ENCODE results near the gene NPAS2.

NPAS2 gene

DNA sequence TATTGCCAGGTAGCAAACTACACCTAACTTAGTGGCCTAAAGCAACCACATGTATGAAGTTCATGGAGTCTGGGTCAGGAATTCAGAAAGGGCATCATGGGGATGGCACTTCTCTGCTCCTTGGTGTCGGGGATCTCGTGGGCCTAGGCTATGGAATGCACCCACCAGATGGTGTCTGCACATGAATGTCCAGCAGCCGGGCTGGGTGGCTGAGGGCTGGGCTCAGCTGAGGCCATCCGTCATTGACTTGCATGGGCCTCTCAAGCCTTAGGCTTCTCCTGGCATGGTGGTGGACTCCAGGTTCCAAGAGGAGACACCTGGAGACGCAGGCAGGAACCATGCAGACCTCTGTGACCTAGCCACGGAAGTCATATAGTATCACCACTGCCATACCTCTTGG lies 156.1 kb downstream of the NPAS2 start:
- no peak for DNase-seq

DNA sequence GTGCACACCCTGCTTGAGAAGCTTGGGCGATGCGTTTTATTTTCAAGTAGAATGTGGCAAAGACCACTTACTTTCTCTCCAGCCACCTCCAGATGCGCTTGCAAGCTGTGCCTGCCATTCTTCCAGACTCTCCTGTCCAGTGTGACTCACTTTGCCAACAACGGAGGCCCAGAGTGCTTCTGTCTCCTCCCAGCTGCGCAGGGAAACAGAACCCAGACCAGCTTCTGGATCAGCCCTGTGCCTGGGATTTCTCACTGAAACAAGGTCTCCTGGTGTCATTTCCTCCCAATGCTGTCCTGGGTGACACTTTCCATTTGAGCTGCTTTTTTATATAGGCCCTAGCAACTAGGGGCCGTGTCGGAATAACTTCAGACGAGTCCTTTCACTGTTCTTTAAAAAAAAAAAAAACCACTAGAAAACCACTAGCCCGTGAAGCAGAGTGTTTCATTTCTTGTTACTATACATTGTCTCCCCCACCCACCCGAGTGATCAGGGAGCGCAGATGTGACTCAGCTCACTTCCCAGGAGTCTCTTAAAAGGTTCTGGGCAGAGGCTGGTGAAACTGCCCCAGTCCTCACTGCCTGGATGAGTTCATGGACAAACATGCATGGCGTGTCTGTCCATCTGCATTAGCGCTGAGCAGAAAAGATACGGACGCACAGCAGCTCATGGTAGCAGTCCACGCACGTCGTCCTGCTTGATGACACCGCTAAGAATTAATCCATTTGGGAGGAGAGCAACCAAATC lies 156.9 kb downstream of the NPAS2 start:
- no peak for DNase-seq

DNA sequence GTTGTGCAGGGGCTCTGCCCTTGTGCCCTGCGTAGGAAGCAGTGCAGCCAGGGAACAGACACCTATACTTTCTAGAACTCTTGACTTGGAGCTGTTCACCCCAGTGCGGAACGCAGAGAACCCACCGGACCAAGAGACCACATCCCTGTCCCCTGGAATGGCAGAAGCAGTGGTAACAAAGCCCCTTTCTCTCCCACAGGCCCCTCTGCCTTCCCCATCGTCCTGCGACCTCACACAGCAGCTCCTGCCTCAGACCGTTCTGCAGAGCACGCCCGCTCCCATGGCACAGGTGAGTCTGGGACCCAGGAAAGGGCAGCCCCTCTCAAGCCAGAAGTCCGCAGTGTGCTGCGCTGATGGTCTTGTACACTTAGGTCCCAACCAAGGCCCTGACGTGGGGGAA lies 157.6 kb downstream of the NPAS2 start:
- no peak for DNase-seq

DNA sequence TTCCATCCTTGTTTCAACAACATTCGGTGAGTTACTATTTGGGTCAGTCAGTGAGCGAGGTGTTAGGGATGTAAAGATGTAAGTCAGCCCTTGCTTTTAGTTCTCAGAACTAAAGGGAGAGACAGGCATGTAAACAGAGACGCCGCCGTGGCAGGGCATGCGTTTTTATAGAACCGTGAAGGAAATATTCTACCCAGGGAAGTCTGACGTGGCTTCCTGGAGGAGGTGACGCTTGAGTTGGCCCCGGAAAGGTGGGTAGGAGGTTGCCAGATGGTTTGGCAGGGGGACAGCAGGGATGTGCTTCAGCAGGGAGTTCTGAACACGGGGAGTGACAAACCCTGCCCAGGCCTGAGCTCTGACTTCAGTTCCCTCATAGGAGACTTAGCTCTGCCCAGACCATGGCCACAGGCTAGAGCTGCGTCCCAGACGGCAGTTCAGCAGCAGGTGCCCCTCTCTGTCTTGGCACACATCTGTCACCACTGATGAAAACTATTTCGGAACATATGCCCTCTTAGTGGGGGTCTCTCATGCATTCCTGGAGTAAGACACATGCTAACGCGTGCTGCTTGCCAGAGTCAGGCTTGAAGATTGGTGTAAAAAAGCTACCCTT lies 158.7 kb downstream of the NPAS2 start:
- DNase-seq, result peak in 1 of 2 experiments; percentile 6

DNA sequence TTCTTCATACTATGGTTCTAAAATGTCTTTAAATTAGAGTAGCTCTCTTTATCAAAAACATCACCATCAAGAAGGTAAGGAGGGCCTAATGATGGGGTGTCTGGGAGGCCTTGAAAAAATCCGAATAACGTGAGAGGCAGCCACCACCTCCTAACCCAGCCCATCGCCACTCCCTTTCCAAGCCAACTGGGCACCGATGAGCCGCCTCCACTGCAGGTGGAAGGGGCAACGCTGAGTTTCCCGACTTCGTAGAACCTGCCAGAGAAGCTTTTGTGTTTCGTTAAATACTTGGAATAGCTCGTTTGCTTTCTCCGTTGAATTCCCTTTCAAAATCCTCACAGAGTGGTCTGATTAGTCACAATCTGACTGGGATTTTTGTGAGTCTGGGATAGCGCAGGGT lies 160.1 kb downstream of the NPAS2 start:
- DNase-seq, result no peak

DNA sequence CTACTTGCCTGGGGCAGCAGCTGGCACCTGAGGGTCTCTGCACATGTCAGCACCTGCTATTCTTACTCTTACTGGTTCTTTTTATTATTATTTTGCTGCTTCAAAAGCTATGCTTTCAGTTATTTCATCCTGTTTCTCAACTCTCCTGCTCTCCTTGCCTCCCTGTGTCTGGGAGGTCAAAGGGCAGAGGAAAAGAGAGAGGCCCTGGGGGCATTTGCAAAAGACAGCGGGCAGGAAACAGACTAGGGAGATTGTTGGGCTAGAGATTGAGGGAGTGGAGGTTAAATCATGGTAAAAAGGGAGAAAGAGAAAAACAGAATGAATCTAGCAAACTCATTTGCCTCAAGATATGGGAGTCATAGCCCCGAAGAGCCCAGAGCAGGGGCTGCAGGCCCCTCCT lies 161.1 kb downstream of the NPAS2 start:
- DNase-seq, result no peak

DNA sequence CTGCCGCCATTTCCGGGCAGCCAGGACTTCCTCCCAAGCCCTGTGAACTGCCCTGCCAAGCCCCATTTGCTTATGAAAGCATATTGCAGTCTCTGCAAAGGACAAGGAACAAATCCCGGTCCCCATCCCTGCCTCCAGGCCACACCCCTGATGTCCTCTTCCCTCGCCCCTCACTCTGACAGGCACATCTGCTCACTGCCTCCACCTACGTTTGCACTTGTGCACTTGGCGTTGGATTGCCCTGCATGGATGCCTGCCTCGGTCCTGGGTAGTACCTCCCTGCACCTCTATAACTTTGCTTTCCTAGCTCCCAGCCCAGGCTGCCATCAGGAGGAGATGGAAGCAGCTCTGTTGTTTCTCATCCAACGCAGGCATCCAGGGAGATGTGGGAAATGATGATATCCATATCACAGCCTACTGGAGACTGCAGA lies 162.5 kb downstream of the NPAS2 start:
- no peak for DNase-seq

DNA sequence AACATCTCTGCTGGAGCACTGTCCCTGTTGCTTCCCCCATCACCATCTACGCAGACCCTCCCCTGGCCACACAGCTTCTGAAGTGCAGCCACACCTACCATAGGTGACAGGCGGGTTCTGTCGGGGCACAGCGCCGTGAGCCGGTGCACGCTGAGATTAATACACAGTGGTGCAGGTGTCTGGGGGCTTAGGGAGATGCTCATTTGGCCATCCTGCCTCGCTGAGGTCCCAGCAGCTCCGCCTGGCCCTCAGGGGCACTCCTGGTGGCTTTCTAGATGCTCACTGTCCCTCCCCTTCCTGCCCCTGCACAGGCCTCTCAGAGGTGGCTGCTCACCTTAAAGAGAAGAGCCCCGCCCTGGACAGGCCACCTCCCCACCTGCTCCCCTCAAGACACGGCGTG lies 163.3 kb downstream of the NPAS2 start:
- no peak for DNase-seq

DNA sequence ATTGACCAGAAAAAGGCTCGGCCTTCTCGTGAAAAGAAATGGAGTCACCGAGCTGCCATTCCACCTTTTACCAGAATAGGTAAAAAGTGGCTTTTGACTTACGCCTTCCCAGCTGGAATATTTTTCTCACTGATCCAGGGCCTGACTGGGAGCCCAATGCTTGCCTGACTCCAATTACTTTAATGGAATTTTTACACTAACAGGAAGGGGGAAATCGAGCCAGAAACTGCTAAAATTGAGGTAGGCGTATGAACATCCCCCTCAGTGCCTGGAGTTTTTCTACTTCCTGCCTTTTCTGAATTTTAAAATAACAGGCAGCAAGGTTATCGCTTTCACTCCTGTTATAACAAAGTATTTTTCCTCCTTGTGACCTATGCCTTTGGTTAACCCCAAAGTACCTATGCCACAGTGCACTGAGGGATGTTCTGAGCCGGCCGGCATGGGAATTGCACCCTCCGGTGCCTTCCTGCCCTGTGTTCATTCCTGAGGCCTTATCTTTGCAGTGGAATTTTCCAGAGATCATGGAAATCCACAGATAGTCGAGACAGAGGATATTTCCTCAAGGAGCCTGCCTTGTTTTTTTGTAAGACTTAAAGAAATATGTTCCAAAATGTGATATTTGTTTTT lies 163.9 kb downstream of the NPAS2 start:
- no peak for DNase-seq

DNA sequence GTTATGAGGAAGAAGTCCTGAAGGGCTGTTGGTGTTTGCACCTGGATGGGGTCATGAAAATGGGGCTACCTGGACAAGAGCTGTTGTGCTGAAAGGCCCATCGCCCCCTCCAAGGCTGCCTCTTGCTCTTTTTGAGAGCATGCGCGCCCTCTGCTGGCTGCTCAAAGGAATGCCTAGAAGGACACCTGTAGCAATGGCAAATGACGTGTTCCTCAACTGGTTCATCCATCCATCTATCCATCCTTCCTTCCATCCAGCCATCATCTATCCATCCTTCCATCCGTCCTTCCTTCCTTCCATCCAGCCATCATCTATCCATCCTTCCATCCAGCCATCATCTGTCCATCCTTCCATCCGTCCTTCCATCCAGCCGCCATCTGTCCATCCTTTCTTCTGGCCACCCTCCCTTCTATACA lies 165.0 kb downstream of the NPAS2 start:
- DNase-seq, result peak; percentile 76 to 78

DNA sequence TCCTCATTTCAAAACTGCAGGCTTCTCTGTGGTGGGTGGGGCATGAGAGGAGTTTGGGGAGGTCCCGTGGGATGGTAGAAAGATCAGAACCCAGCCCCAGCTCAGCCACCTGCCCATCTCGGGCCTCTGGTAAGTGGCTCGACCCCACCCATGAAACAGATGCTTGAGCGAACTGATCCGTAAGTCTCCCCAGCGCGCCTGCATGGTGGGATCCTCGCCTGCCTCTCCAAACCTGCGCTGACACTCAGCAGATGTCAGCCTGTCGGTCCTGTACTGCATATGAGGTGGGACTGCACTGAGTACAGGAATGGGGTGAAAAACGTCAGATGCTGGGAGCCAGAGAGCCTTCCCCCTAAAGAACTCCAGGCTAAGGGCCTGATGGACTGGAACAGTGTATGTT lies 166.2 kb downstream of the NPAS2 start:
- DNase-seq, result no peak

DNA sequence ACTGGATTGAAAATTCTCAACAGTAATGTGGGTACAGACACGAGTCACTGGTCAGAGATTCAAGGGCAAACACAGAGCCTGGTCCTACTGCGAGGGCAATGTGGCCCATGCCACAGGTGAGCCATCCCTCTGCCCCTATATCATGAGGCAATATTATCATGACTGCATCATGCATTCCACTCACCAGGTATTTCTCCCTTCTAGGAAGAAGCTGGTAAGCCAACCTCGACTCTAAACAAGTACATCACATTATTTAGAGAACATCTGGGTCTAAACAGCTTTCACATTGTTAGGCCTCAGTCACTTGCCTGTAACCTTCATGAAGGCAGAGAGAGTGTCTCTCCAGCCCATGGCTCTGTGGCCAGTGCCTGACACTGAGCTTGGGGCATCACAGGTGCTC lies 167.6 kb downstream of the NPAS2 start:
- DNase-seq, result no peak

DNA sequence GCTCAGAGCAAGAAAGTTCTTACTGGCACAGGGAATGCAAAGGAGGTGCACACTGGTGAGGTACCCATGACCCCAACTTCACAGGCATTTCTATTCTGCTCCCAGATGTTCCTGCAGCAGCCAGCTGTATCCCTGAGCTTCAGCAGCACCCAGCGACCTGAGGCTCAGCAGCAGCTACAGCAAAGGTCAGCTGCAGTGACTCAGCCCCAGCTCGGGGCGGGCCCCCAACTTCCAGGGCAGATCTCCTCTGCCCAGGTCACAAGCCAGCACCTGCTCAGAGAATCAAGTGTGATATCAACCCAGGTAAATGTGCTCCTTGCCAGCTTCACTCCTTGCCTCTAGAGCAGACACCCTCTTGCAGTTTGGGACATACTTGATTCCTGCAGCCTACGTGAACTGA lies 168.0 kb downstream of the NPAS2 start:
- no peak for DNase-seq

DNA sequence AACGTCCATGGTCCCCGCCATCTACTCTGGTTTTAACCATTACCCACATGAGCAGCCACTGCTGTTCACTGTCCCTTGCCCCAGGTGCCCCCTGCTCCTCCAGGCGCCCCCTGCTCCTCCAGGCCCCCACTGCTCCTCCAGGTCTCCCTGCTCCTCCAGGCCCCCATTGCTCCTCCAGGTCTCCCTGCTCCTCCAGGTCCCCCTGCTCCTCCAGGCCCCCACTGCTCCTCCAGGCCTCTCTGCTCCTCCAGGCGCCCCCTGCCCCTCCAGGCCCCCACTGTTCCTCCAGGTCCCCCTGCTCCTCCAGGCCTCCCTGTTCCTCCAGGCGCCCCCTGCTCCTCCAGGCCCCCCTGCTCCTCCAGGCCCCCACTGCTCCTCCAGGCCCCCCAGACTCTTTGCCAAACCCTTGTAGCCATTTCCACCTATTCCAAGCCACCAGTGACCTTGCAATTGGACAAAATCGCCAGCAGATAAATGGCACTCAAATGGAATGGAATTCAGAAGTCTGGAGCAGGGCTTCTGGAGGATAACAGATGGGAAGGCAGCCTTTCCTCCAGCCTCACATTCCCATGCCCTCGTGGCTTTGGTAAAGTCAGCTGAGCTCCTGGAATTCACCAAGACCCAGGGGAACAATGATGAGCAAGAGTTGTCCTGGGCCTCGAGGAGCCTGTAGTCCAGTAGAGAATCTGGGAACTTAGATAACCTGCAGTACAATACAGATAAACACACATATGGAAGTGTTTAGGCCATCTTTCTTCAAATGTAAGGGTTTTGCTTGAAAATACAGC lies 168.9 kb downstream of the NPAS2 start:
- no peak for DNase-seq

DNA sequence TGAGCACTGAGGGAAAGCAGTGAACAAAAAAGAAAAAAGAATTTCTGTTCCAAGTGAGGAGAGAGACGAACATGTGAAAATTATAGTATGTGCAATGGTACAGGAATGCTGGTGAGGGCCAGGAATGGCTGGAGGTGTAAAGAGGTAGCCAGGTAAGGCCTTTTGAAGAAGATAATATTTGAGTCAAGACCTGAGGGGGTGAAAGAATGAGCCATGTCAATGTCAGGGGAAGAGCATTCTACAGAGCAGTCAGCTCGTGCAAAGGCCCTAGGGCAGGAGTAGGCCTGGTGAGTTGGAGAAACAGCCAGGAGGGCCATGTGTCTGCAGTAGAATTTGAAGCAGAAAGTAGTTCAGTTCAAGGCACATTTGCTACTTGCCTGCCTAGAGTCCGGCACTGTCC lies 169.7 kb downstream of the NPAS2 start:
- no peak for DNase-seq

DNA sequence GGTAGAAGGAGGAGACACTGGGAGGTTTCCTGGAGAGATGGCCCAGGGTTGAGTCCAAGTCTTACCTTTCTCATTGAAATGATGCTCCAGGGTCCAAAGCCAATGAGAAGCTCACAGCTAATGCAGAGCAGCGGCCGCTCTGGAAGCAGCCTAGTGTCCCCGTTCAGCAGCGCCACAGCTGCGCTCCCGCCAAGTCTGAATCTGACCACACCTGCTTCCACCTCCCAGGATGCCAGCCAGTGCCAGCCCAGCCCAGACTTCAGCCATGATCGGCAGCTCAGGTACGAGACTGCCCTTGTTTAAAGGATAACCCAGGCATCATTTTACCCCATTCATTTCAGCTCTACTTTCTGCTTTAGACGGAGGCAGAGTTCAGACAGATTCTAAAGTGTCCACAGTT lies 170.2 kb downstream of the NPAS2 start:
- DNase-seq, result no peak

DNA sequence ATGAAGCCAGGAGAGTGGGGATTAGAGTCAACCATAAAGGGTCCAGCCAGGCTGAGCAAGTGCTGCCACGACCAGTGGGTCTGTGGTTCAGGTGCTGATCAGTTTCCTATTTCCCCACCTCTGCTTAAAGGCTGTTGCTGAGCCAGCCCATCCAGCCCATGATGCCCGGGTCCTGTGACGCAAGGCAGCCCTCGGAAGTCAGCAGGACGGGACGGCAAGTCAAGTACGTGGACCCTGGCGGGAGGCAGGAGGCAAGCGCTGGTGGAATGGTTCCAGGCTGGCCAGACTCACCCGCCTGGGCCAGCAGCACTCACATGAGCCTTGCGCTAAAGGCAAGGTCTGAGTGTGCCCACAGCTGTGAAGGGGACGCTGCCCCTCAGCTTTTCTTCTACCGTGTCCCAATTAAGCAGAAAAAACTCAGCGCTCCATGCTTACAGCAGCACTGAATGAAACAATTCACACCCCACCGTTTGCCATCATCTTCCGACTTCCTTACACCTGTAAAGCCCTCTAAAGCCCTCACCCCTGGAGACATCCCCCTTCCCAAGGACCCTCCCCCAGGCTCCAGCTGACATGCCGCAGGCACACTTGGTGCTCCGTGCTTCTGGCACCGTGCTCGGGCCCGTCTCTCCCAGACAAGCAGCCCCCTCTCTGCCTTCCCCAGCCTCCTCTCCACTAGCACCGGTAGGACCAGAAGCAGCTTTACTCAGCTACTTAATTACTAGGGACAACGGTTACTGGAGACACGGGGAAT lies 170.9 kb downstream of the NPAS2 start:
- DNase-seq, result no peak

DNA sequence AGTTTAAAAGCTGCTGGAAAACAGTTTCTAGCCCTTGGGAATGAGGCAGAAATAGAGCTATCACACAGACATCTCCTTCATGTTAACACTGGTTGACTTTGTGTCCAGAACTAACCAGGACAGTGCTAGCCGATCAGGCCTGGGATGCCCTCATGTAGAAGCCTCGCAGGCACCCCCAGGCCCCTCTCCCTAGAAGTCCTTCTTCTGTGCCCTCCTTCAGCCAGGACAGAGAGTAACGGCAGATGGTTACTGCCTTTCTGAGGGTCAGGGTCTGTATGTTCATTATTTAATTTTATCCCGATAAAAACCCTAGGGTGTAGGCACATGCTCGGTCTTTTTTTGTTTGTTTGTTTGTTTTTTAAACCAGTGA lies 171.4 kb downstream of the NPAS2 start:
- no peak for DNase-seq

DNA sequence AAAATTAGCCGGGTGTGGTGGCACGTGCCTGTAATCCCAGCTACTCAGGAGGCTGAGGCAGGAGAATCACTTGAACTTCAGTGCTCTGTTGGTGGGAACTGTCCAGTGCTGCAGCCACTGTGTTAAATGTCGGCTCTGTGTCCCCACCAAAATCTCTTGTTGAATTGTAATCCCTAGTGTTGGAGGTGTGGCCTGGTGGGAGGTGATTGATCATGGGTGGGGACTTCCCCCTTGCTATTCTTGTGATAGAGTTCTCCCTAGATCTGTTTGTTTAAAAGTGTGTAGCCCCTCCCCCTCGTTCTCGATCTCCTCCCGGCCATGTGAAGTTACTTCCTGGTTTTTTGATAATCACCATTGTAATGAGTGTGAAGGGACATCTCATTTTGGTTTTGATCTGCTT lies 172.3 kb downstream of the NPAS2 start:
- DNase-seq, result no peak

DNA sequence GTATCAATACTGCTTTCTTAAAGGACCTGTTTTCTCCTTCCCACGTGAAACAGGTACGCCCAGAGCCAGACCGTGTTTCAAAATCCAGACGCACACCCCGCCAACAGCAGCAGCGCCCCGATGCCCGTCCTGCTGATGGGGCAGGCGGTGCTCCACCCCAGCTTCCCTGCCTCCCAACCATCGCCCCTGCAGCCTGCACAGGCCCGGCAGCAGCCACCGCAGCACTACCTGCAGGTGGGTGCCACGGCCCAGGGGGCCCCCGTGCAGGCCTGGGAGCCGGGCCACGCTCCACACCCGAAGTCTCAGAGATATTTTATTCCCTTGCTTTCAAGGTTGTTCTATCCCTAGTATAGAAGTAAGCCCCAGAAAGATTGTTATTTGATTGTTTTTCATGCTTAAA lies 173.4 kb downstream of the NPAS2 start:
- DNase-seq, result no peak

DNA sequence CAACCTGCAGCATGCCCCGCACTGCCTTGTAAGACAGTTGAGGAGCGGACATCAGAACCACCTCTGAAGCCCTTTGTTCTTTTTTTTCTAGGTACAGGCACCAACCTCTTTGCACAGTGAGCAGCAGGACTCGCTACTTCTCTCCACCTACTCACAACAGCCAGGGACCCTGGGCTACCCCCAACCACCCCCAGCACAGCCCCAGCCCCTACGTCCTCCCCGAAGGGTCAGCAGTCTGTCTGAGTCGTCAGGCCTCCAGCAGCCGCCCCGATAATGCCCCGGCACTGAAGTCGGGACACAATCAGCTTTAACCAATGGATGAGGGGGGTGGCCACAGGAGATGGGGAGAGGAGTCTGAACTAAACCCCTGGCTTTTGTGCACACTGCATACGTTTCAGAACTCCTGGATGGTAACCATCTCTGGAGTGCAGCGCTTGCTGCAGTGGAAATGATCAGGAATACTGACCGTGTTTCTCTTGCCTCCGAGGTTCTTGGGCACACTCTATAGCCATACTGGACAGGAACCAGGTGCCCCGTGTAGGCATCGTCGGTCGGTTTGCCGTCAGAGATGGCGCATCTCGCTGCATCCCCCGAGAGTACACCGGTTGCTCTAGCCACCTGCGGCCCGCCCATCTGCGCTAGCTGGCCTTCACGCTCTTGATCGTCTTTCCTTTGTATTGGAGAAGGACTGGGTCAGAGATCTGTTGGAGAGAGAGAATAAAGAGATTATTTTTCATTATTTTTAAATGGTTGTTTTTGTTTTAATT lies 175.6 kb downstream of the NPAS2 start:
- no peak for DNase-seq

All from activated CD4-positive, alpha-beta T cell treated with anti-CD3 and anti-CD28 coated beads, Interleukin-2, amount 50 U/mL, for 48 hours (primary cell).